Gastrocnemius medialis (tissue), 4 donors: ENCODE data around the gene UTP3. TPM values are rescaled to one million over a fixed set of nuclear protein-coding genes. Genes with fewer than 3 reads are reported as not detected.
"Not testable (repeated sequence)": the region's sequence is repeated elsewhere in the genome, so short reads cannot be mapped to it uniquely, and the experiment has no call there.

Source experiments
- ATAC-seq, 2 donors: fragments of 150-250 bp; one replicate each; pipeline ENCODE4 v1.9.1; 2016
- DNase-seq, 2 donors: peaks; one replicate each; pipeline ENCODE4 v3.0.0-alpha.2; 2019
- H3K27ac ChIP-seq, 4 donors: fragments of 200-600 bp; sonication (generic); 1 replicate in 1 of 4; 2 replicates in 3 of 4; pipeline ENCODE4 v1.5.1; 2016 to 2018; ENCODE audit warnings: mild to moderate bottlenecking in 2 of 4, moderate library complexity in 1 of 4
- H3K27me3 ChIP-seq, 3 donors: fragments of 200-600 bp; sonication (generic) in 2 of 3; 1 replicate in 1 of 3; 2 replicates in 2 of 3; pipeline versions ENCODE4 v1.5.1 to v1.6.0; 2016 to 2019; ENCODE audit warnings: mild to moderate bottlenecking in 1 of 3, moderate library complexity in 1 of 3
- H3K36me3 ChIP-seq, 2 donors: fragments of 200-600 bp; sonication (generic) in 1 of 2; one replicate each; pipeline ENCODE4 v1.5.1; 2017 to 2018
- H3K4me1 ChIP-seq, 2 donors: fragments of 200-600 bp; sonication (generic) in 1 of 2; one replicate each; pipeline ENCODE4 v1.5.1; 2016 to 2017; ENCODE audit warnings: mild to moderate bottlenecking in 2 of 2
- H3K4me3 ChIP-seq, 4 donors: fragments of 200-600 bp; sonication (generic) in 3 of 4; 1 replicate in 1 of 4; 2 replicates in 3 of 4; pipeline ENCODE4 v1.5.1; 2016 to 2019; ENCODE audit warnings: mild to moderate bottlenecking in 2 of 4
- H3K9me3 ChIP-seq, 3 donors: fragments of 200-600 bp; sonication (generic) in 2 of 3; 1 replicate in 1 of 3; 2 replicates in 2 of 3; pipeline ENCODE4 v1.5.1; 2016 to 2019
- POLR2A ChIP-seq, 2 donors: fragments of 450-650 bp; IDR thresholded peaks; one replicate each; pipeline ENCODE4 v1.6.1; 2017; ENCODE audit warnings: antibody characterized with exemption in 2 of 2, mild to moderate bottlenecking in 2 of 2, moderate library complexity in 2 of 2
- in situ Hi-C, 4 donors: fragments of 200-750 bp; cut with MboI; loops; one replicate each; pipeline versions ENCODE4 v1.15.0 to v1.8.0; 2017; ENCODE audit warnings: low sequenced_read_pairs in 4 of 4
- intact Hi-C: fragments of 100-400 bp; cut with DNase I; formaldehyde crosslinking; loops from one replicate; pipeline ENCODE4 v1.15.1; 2023; ENCODE audit warnings: low total_unique reads
- total RNA-seq, 4 donors: library from RNA; depleted of rRNA; stranded (reverse); fragments of >200 nt; gene quantifications; one replicate each; pipeline versions ENCODE4 v1.1.0 to v1.2.3, GENCODE V29; 2016
- TF ChIP-seq, protein P1 (sequence below), 5 experiments: fragments of 450-650 bp in 3 of 5; fragments of 200-600 bp in 2 of 5; sonication (generic) in 2 of 5; IDR thresholded peaks in 4 of 5; conservative IDR thresholded peaks in 1 of 5; 1 replicate in 4 of 5; 2 replicates in 1 of 5; pipeline ENCODE4 v1.5.1; 2016 to 2019; ENCODE audit warnings: antibody characterized with exemption in 5 of 5, mild to moderate bottlenecking in 3 of 5, moderate library complexity in 3 of 5

UTP3 gene
- total RNA-seq, 4 donors from 2014 or later, result 6.3 to 13.0 (median 11.8) TPM

- TF ChIP-seq POLR2A (IDR thresholded peaks at IDR 0.05), result no peak
- TF ChIP-seq, protein P1, sequence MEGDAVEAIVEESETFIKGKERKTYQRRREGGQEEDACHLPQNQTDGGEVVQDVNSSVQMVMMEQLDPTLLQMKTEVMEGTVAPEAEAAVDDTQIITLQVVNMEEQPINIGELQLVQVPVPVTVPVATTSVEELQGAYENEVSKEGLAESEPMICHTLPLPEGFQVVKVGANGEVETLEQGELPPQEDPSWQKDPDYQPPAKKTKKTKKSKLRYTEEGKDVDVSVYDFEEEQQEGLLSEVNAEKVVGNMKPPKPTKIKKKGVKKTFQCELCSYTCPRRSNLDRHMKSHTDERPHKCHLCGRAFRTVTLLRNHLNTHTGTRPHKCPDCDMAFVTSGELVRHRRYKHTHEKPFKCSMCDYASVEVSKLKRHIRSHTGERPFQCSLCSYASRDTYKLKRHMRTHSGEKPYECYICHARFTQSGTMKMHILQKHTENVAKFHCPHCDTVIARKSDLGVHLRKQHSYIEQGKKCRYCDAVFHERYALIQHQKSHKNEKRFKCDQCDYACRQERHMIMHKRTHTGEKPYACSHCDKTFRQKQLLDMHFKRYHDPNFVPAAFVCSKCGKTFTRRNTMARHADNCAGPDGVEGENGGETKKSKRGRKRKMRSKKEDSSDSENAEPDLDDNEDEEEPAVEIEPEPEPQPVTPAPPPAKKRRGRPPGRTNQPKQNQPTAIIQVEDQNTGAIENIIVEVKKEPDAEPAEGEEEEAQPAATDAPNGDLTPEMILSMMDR (IDR thresholded peaks at IDR 0.05 in 4 of 5, conservative IDR thresholded peaks at IDR 0.05 in 1 of 5), result no peak
- in situ Hi-C loops, result loop anchor here in 1 of 4 donors (25.0 kb wide), 1 partner anchor 306 kb away; the partner anchor contains the start of gene DCK
- Histone ChIP-seq H3K4me1 (no peaks in the 10 kb centered on the region), H3K36me3 (no peaks in the 10 kb centered on the region), H3K9me3 (no peaks in the 10 kb centered on the region), H3K27me3 (no peaks in the 10 kb centered on the region), H3K27ac (no peak overlapping the region), H3K4me3 (no peak overlapping the region)
- ATAC-seq (no peak), DNase-seq (no peak)
- intact Hi-C loops, result no loop called here
Measured at GRCh38 chr4:70681704-70682103, 6.6 kb upstream of the UTP3 start.

DNA sequence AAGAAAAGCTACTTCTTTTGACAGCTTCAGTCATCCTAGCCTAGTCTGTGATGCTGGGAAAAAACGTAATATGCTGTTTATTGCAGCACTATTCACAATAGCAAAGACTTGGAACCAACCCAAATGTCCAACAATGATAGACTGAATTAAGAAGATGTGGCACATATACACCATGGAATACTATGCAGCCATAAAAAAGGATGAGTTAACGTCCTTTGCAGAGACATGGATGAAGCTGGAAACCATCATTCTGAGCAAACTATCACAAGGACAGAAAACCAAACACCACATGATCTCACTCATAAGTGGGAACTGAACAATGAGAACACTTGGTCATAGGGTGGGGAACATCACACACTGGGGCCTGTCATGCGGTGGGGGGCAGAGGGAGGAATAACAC, 6.2 kb upstream of the UTP3 start:
- H3K36me3 ChIP-seq, H3K27me3 ChIP-seq, intact Hi-C loops, H3K4me1 ChIP-seq, ATAC-seq, H3K4me3 ChIP-seq, H3K27ac ChIP-seq, H3K9me3 ChIP-seq, DNase-seq: not testable (repeated sequence)
- in situ Hi-C loops, result loop anchor here in 1 of 4 donors (25.0 kb wide), 1 partner anchor 305 kb away; the partner anchor contains the start of gene DCK

GRCh38 chr4:70687392-70687791, 940 bp upstream of the UTP3 start:
- DNase-seq, result peak in 1 of 2 donors; percentile 18
- H3K36me3 ChIP-seq, result peaks cover 0 to 9% of the 10 kb centered on the region in 2 donors
- peak overlapping the region; percentile 90 to 96 (median 94) for H3K27ac ChIP-seq
- H3K27me3 ChIP-seq, result no peaks in the 10 kb centered on the region
- no peak for ATAC-seq
- in situ Hi-C loops (loop anchor here in 1 of 4 donors (25.0 kb wide), 1 partner anchor 300 kb away; the partner anchor contains the start of gene DCK), intact Hi-C loops (loop anchor here (5.0 kb wide), 2 partner anchors 35 to 50 kb away; no protein-coding TSS in a partner anchor)
- no peak for TF ChIP-seq POLR2A (IDR thresholded peaks at IDR 0.05)
- TF ChIP-seq, protein P1 (IDR thresholded peaks at IDR 0.05 in 4 of 5, conservative IDR thresholded peaks at IDR 0.05 in 1 of 5), result no peak
- peaks cover 27 to 34% of the 10 kb centered on the region in 2 donors for H3K4me1 ChIP-seq
- H3K4me3 ChIP-seq, result peak overlapping the region; percentile 82 to 93 (median 90)
- H3K9me3 ChIP-seq, result no peaks in the 10 kb centered on the region

DNA sequence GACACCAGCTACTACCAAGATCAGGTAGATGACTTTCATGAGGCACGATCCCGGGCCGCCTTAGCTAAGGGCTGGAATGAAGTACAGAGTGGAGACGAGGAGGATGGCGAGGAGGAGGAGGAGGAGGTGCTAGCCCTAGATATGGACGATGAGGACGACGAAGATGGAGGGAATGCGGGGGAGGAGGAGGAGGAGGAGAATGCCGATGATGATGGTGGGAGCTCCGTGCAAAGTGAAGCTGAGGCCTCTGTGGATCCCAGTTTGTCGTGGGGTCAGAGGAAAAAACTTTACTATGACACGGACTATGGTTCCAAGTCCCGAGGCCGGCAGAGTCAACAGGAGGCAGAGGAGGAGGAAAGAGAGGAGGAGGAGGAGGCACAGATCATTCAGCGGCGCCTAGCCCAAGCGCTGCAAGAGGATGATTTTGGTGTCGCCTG, 481 bp downstream of the UTP3 start:
- in situ Hi-C loops, result loop anchor here in 1 of 4 donors (25.0 kb wide), 1 partner anchor 298 kb away; the partner anchor contains the start of gene DCK
- intact Hi-C loops, result loop anchor here (1.0 to 5.0 kb wide), 7 partner anchors 16 to 304 kb away; partner anchors contain the start of genes DCK, GRSF1 and MOB1B

GRCh38 chr4:70691661-70692060, 3.3 kb downstream of the UTP3 start:
- H3K36me3 ChIP-seq, result peaks cover 0 to 9% of the 10 kb centered on the region in 2 donors
- DNase-seq (no peak), ATAC-seq (no peak)
- no peaks in the 10 kb centered on the region for H3K27me3 ChIP-seq
- peaks cover 27 to 37% of the 10 kb centered on the region in 2 donors for H3K4me1 ChIP-seq
- in situ Hi-C loops, result loop anchor here in 1 of 4 donors (25.0 kb wide), 1 partner anchor 296 kb away; the partner anchor contains the start of gene DCK
- intact Hi-C loops, result no loop called here
- TF ChIP-seq, protein P1 (IDR thresholded peaks at IDR 0.05 in 4 of 5, conservative IDR thresholded peaks at IDR 0.05 in 1 of 5), result no peak
- no peak for TF ChIP-seq POLR2A (IDR thresholded peaks at IDR 0.05)
- no peaks in the 10 kb centered on the region for H3K9me3 ChIP-seq
- no peak overlapping the region for H3K4me3 ChIP-seq
- H3K27ac ChIP-seq, result no peak overlapping the region

More for the DNA sequence above, 481 bp downstream of the UTP3 start:
- H3K4me1 ChIP-seq, result peaks cover 27 to 37% of the 10 kb centered on the region in 2 donors
- ATAC-seq (peak; percentile 10 to 14), DNase-seq (no peak)
- no peaks in the 10 kb centered on the region for H3K27me3 ChIP-seq
- peak overlapping the region; percentile 82 to 93 (median 90) for H3K4me3 ChIP-seq
- H3K36me3 ChIP-seq, result peaks cover 0 to 9% of the 10 kb centered on the region in 2 donors
- peak overlapping the region; percentile 90 to 96 (median 94) for H3K27ac ChIP-seq
- no peaks in the 10 kb centered on the region for H3K9me3 ChIP-seq
- TF ChIP-seq, protein P1 (IDR thresholded peaks at IDR 0.05 in 4 of 5, conservative IDR thresholded peaks at IDR 0.05 in 1 of 5), result no peak
- TF ChIP-seq POLR2A (IDR thresholded peaks at IDR 0.05), result no peak

GRCh38 chr4:70694633-70695032, 6.3 kb downstream of the UTP3 start:
- H3K4me3 ChIP-seq, ATAC-seq, H3K36me3 ChIP-seq, intact Hi-C loops, H3K27ac ChIP-seq, DNase-seq, H3K27me3 ChIP-seq, H3K9me3 ChIP-seq: not testable (repeated sequence)
- peaks cover 16 to 25% of the 10 kb centered on the region in 2 donors for H3K4me1 ChIP-seq
- in situ Hi-C loops, result loop anchor here in 1 of 4 donors (25.0 kb wide), 1 partner anchor 293 kb away; the partner anchor contains the start of gene DCK

DNA sequence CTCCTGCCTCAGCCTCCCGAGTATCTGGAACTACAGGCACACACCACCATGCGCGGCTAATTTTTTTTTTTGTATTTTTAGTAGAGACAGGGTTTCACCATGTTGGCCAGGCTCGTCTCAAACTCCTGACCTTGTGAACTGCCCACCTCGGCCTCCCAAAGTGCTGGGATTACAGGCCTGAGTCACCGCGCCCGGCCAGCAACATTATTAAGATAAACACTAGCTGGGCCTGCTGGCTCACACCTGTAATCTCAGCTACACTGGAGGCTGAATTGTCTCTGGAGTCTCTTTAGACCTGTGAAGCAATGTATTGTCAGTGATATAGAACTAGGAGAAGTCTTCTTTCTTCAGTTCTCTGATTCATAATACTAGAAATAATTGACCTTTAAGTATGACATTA, 10.1 kb downstream of the UTP3 start:
- intact Hi-C loops, H3K27me3 ChIP-seq, DNase-seq, H3K4me3 ChIP-seq, H3K4me1 ChIP-seq, H3K9me3 ChIP-seq, ATAC-seq, H3K27ac ChIP-seq, H3K36me3 ChIP-seq: not testable (repeated sequence)
- in situ Hi-C loops, result loop anchor here in 1 of 4 donors (25.0 kb wide), 1 partner anchor 289 kb away; the partner anchor contains the start of gene DCK
